CD4-positive, alpha-beta T cell treated with Interleukin-17A for 1 hour (primary cell): ENCODE data around the gene DDX41.
A peak's percentile ranks its signal among the peaks of the same experiment; 100 is the strongest.

Experiments
- DNase-seq: peaks from one replicate; pipeline ENCODE4 v3.0.0-alpha.2; 2020

DDX41 gene

GRCh38 chr5:177483042-177483441, 33.7 kb downstream of the DDX41 start:
- DNase-seq, result no peak

GRCh38 chr5:177482359-177482795, 34.4 kb downstream of the DDX41 start:
- DNase-seq, result no peak

- DNase-seq, result no peak
Observed at GRCh38 chr5:177479774-177480173, 37.0 kb downstream of the DDX41 start.

GRCh38 chr5:177478711-177479646, 37.8 kb downstream of the DDX41 start:
- no peak for DNase-seq

- DNase-seq, result no peak
Observed at GRCh38 chr5:177477701-177478477, 38.9 kb downstream of the DDX41 start.

- no peak for DNase-seq
Observed at GRCh38 chr5:177476531-177477233, 40.1 kb downstream of the DDX41 start.

- DNase-seq, result no peak
Observed at GRCh38 chr5:177475563-177476427, 41.0 kb downstream of the DDX41 start.

GRCh38 chr5:177474846-177475562, 41.8 kb downstream of the DDX41 start:
- DNase-seq, result no peak

GRCh38 chr5:177474002-177474476, 42.7 kb downstream of the DDX41 start:
- no peak for DNase-seq

- DNase-seq, result no peak
Observed at GRCh38 chr5:177473443-177474001, 43.2 kb downstream of the DDX41 start, which contains the start of gene DBN1. TSS of gene DBN1 (minus strand) at chr5:177473634. CDS start at chr5:177473521, 113 bp downstream.

GRCh38 chr5:177472460-177473442, 44.0 kb downstream of the DDX41 start:
- peak; percentile 67 for DNase-seq

- DNase-seq, result peak; percentile 37
Observed at GRCh38 chr5:177471610-177472356, 45.0 kb downstream of the DDX41 start.

GRCh38 chr5:177470759-177471536, 45.8 kb downstream of the DDX41 start:
- no peak for DNase-seq

- no peak for DNase-seq
Observed at GRCh38 chr5:177469750-177470525, 46.8 kb downstream of the DDX41 start.

GRCh38 chr5:177468685-177469628, 47.8 kb downstream of the DDX41 start:
- DNase-seq, result no peak

GRCh38 chr5:177468329-177468684, 48.5 kb downstream of the DDX41 start:
- DNase-seq, result no peak
